ENCODE results near the gene NCLN.
"Not testable (repeated sequence)": the region's sequence is repeated elsewhere in the genome, so short reads cannot be mapped to it uniquely, and the experiment has no call there.

NCLN gene

GRCh38 chr19:3183721-3184641, 1.7 kb upstream of the NCLN start:
- no peak for DNase-seq (ENCODE audit: low read depth in 2 of 2)

DNA sequence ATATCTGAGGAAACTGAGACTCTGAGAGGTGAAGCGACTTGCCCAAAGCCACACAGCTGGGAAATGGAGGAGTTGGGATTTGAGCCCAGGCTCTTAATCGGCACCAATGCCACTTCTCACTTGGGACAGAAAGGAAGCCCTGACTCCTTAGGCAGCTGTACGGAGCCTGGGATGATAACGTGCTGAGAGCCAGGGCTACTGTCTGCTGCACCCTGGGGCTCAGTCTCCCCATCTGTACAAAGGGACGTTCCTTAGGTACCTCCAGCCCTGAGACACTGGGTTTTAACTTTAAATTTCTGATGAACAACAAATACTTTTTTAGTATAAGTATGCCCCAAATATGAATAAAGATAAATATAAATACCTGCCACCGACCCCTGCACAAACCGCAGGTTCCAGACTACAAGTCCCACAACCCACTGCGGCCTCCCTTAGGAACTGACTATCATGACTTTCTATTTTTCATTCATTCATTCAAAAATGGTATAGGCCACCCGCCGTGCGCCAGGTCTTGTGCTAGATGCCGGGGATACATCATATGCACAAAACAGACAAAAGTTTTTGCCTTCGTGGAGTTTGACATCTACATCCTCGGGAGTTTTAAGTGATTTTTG, 776 bp upstream of the NCLN start:
- DNase-seq (ENCODE audit: low read depth in 2 of 2): peak in 1 of 2 donors; percentile 53

DNA sequence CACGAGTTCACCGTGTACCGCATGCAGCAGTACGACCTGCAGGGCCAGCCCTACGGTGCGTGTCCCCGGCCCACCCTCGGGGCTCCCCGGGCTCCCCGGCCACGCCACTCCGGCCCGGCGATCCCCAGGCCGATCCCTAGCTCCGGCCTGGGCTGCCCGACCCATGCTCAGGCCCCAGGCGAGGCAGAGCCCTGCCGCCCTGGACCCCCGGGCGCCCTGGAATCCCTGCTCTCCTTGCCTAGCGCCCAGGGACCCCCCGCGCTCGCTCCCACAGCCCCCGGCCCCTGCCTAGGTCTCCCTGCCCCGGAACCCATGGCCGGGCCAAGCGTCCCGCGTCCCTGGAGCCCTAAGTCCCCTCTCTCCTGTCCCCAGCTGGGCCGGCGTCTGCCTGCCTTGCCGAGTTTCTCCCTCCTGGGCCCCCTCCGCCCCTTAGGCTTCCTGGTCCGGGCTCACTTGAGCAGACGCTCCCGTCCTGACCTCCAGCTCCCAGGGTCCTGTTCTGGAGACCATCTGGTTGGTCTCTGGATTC, 494 bp downstream of the NCLN start:
- no peak for DNase-seq (ENCODE audit: low read depth in 2 of 2)

DNA sequence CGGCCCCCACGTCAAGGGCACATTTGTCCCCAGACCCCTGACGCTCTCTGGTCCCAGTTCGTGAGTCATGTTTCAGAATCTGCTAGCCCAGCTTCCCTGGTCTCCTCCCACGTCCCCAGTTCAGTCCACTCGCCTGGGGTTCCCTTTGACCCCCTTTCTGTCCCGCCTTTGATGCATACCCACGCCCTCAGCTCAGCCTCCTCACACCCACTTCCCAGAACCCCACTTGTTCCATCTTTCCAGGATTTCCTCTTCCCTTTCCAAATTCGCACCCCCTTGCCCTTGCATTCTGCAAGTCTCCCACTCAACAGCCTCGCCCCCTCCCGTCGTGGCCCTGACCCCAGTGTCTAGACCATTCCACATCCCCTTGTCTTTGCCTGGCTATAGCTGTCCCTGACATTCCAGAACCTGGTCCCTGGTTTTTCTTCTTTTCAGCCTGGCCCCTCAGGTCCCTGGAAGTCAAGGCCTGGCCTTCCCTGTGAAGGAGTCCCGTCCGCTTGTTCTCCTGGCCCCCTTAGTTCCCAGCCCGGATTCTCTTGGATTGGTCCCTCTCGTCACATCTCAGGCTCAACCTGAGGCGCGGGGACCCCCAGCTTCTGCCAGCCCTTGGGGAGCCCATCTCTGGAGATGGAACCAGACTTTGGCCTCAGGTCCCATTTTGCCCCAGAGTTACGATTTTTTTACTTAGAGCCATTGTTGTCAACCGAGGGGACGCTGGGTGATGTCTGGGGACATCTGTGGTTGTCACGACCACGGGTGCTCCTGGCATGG, 1.3 kb downstream of the NCLN start:
- DNase-seq (ENCODE audit: low read depth in 2 of 2): no peak

DNA sequence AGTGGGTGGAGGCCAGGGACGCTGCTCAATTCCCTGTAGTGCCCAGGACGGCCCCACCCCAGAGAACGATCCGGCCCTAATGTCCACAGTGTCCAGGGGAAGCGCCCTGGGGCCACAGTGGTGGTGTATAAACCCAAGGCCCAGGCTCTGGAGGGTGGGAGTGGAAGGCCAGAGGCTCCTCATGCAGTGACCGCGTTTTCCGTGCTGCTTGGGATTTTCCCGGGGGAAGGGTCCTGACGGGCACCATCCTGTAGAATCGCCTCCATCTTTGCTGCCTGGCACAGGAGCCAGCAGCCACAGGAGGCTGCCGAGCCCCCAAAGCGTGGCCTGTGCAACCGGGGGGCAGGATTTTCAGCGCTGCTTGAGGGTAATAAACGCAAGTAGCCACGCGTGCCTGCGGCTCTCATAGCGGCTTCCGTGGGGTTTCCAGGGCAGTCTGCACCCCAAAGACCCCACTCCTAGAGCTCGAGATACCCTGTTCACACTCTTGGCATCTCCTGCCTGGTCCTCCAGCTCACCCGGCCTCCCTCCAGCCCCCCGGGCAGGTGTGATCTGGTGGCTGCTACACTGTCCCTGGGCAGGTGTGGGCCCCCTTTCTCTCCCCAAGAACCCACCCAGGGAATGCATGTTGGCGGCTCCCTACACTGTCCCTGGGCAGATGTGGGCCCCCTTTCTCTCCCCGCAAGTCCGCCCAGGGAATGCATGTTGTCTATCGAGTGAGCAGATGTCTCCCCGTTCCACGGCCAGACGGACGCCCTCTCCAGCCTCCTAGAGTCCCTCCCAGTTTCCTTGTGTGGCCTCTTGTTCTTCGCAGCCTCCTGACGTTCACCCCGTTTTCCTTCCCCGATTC, 2.2 kb downstream of the NCLN start:
- DNase-seq (ENCODE audit: low read depth in 2 of 2): no peak

DNA sequence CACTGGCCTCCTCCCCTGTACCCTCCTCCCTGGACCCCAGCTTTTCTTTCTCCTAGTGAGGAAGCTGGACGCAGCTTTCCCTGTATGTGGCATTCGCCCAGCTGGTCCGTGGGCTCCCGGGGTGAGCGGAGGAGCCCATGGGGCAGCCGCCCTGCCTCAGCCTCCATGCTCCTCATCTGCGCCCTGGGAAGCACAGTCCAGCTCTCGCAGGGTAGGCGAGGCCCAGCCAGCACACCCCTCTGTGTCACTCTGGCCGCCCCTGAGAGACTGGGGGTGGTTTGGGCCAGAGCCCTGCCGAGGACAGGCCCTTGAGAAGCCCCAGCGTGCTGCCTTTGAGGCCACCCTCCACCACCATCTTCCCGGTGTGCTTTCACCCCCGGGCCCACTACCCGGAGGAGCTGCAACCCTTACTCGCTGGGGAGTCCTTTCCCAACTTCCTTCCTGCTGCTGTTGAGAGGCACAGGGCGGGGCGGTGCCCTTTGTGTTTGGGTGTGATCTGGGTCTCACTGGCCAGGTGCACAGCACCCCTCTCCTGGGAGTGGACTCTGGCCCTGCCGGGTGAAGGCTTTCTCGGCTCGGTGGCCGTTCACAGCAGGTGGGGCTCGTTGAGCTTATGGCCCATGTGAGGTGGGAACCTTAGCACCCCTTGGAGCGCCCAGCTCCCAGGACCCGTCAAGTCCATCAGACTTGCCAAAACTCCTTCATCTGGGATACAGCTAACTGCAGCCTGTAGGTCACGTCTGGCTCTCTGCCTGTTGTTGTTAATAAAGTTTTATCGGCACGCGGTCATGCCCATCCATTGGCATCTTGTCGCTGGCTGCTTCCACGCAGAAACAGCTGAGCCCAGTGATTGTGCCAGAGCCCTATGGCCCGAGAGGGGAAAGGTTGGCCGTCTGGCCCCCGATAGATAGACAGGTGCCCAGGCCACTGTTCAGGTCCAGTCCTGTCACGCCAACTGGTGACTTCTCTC, 3.2 kb downstream of the NCLN start:
- no peak for DNase-seq (ENCODE audit: low read depth in 2 of 2)

- DNase-seq (ENCODE audit: low read depth in 2 of 2): no peak
These were observed 4.2 kb downstream of the NCLN start for GRCh38 chr19:3189702-3190469.

GRCh38 chr19:3190470-3190770, 4.7 kb downstream of the NCLN start:
- no peak for DNase-seq (ENCODE audit: low read depth in 2 of 2)

DNA sequence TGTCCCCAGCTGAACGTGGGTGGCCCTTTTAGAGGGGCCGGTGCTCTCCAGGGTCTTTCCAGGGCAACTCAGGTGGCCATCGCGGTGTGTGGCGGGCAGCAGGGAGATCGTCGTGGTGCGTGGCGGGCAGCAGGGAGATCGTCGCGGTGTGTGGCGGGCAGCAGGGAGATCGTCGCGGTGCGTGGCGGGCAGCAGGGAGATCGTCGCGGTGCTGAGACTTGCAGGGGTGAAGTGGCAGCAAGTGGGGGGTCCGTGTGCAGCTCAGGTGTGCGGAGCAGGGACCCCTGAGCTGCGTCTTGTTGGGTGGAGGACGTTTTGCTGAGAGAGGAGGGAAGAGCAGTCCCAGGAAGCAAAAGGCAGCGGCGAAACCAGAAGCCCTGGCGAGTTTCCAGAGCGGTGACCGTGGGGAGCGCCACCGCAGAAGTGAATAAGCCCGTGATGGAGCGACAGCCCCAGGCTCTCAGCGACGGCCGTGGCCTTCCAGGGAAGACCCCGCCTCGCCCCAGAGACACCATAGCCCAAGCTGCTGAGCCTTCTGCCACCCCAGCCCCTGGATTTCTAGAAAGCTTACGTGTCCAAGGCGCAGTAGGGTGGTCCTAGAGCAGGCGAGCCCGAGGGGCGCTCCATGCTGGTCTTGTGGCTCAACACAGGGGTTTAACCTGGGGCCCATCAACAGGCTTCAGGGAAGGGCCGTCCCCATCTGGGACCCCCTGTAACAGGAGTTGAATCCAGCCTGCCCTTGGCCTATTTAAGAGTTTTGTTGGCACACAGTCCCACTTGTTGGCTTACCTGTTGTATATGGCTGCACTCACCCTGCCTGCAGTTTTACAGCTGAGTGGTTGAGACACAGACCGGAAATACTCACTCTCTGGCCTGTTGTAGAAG, 5.4 kb downstream of the NCLN start:
- DNase-seq (ENCODE audit: low read depth in 2 of 2): no peak

- not testable (repeated sequence) for DNase-seq (ENCODE audit: low read depth in 2 of 2)
These were observed 6.0 kb downstream of the NCLN start for GRCh38 chr19:3191806-3192104.

GRCh38 chr19:3192228-3192635, 6.5 kb downstream of the NCLN start:
- DNase-seq (ENCODE audit: low read depth in 2 of 2): no peak

DNA sequence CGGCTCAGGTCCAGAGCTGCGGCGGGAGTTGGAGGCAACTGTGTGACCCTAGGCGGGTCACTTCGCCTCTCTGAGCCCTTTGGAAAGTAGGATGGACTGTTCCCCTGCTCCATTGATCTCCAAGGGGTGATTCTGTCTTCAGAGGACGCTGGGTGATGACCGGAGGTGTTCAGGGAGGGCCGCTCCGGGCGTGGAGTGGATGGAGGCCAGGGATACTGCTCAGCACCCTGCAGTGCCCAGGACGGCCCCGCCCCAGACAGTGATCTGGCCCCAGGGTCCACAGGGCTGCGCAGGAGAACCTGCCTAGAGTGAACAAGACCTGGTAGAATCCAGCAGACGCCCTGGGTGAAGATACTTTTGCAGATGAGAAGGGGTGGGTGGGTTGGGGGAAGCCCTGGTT, 7.0 kb downstream of the NCLN start:
- DNase-seq (ENCODE audit: low read depth in 2 of 2): no peak

- no peak for DNase-seq (ENCODE audit: low read depth in 2 of 2)
These were observed 7.8 kb downstream of the NCLN start for GRCh38 chr19:3193256-3194105.

- DNase-seq (ENCODE audit: low read depth in 2 of 2): no peak
These were observed 8.7 kb downstream of the NCLN start for GRCh38 chr19:3194106-3195087.

DNA sequence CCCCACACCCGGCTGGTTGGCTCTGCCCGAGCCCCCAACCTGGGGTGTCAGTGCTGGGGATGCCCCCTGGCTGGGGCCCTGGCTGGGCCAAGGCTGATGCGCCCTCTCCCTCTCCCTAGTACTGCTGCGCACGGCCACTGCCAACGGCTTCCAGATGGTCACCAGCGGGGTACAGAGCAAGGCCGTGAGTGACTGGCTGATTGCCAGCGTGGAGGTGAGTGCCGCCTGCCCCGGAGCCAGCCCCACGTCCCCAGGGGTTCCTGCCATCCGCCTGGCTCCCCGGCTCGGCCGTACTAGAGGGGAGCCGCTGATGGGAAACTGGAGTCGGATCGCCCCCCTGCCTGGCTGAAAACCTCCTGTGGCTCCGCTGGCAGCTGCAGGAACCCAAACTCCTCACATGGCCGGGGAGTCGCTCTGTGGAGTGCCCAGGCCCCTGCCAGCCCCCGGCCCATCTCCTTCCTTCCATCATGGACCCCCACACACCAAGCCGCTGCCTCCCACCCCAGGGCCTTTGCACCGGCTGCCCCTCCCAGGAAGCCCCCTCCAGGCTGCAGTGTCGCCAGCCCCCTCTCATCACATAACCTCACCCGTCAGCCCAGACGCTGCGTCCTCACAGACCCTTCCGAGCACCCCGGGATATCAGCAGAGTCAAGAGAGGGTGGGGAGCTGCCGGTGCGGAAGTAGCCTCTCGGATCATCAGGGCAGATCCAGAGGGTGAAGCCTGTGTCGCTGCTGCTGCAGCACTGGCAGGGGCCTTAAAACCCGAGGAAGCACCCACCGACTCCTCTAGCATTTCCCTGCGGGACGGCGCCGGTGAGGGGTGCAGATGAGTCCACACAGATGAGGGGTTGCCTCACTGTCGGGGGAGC, 10.6 kb downstream of the NCLN start:
- DNase-seq (ENCODE audit: low read depth in 2 of 2): no peak

GRCh38 chr19:3196933-3197205, 11.1 kb downstream of the NCLN start:
- DNase-seq (ENCODE audit: low read depth in 2 of 2): no peak

Measured in stimulated activated CD8-positive, alpha-beta memory T cell treated with anti-CD3 and anti-CD28 coated beads, Interleukin-7, amount 100 ng/mL, for 4 hours (primary cell).